HG03460 (cell line): ENCODE results near the gene ADCY1.

Source experiments
- ATAC-seq: cut with Tn5 transposase; IDR thresholded peaks from one replicate; pipeline ENCODE4 v1.9.1; 2021; ENCODE audit not compliant: unreplicated experiment

ADCY1 gene

GRCh38 chr7:45576249-45576929, 2.2 kb downstream of the ADCY1 start:
- ATAC-seq: no peak

GRCh38 chr7:45578022-45578421, 3.9 kb downstream of the ADCY1 start:
- ATAC-seq: no peak

- no peak for ATAC-seq
Observed at GRCh38 chr7:45578467-45578866, 4.3 kb downstream of the ADCY1 start.

- no peak for ATAC-seq
Observed at GRCh38 chr7:45579391-45579801, 5.2 kb downstream of the ADCY1 start.

- ATAC-seq: no peak
Observed at GRCh38 chr7:45580053-45580872, 6.1 kb downstream of the ADCY1 start.

GRCh38 chr7:45581271-45581780, 7.2 kb downstream of the ADCY1 start:
- ATAC-seq: no peak

GRCh38 chr7:45582136-45582749, 8.1 kb downstream of the ADCY1 start:
- no peak for ATAC-seq

- no peak for ATAC-seq
Observed at GRCh38 chr7:45582868-45583277, 8.7 kb downstream of the ADCY1 start.

GRCh38 chr7:45583296-45583695, 9.1 kb downstream of the ADCY1 start:
- ATAC-seq: no peak

GRCh38 chr7:45584261-45585210, 10.4 kb downstream of the ADCY1 start:
- no peak for ATAC-seq

GRCh38 chr7:45585628-45586027, 11.5 kb downstream of the ADCY1 start:
- ATAC-seq: no peak

- ATAC-seq: no peak
Observed at GRCh38 chr7:45586542-45587520, 12.7 kb downstream of the ADCY1 start.

- ATAC-seq: no peak
Observed at GRCh38 chr7:45588466-45588865, 14.3 kb downstream of the ADCY1 start.

GRCh38 chr7:45589061-45589460, 14.9 kb downstream of the ADCY1 start:
- ATAC-seq: no peak

- ATAC-seq: no peak
Observed at GRCh38 chr7:45589915-45590678, 15.9 kb downstream of the ADCY1 start.

- ATAC-seq: no peak
Observed at GRCh38 chr7:45590679-45591057, 16.5 kb downstream of the ADCY1 start.

- no peak for ATAC-seq
Observed at GRCh38 chr7:45591101-45591906, 17.1 kb downstream of the ADCY1 start.
